Activated CD8-positive, alpha-beta T cell treated with anti-CD3 and anti-CD28 coated beads, Interleukin-2, amount 10 ng/mL, durations not matched to agents 7 days and 5 days (primary cell): Measurements from ENCODE around the gene LTK. TPM values are rescaled to one million over a fixed set of nuclear protein-coding genes. Genes with fewer than 3 reads are reported as not detected.

Experiments
- ATAC-seq: fragments of 150-1000 bp; cut with Tn5 transposase; one replicate; pipeline ENCODE4 v1.10.0; 2021; ENCODE audit warnings: moderate library complexity
- CTCF ChIA-PET: fragments of 350-600 bp; sonication (Branson Sonifier 250); formaldehyde crosslinking; loops from one replicate; lab custom pipeline; 2021; ENCODE audit warnings: antibody characterized with exemption; lab: Charles Lee
- POLR2A ChIA-PET: fragments of 350-600 bp; sonication (Branson Sonifier 250); formaldehyde crosslinking; loops from one replicate; lab custom pipeline; 2021; ENCODE audit warnings: antibody characterized with exemption; lab: Charles Lee
- DNase-seq: peaks from one replicate; pipeline ENCODE4 v3.0.0-alpha.2; 2020
- H3K27ac Mint-ChIP-seq: one replicate; pipeline ENCODE4 v1.8.0; 2021; ENCODE audit warnings: mild to moderate bottlenecking, mixed read lengths
- H3K27me3 Mint-ChIP-seq: one replicate; pipeline ENCODE4 v1.8.0; 2021; ENCODE audit warnings: low read depth, mixed read lengths
- H3K36me3 Mint-ChIP-seq: one replicate; pipeline ENCODE4 v1.8.0; 2021; ENCODE audit warnings: low read depth, mixed read lengths
- H3K4me1 Mint-ChIP-seq: one replicate; pipeline ENCODE4 v1.8.0; 2021; ENCODE audit warnings: low read depth, mixed read lengths
- H3K4me3 Mint-ChIP-seq: one replicate; pipeline ENCODE4 v1.8.0; 2021; ENCODE audit warnings: mild to moderate bottlenecking, mixed read lengths
- H3K9me3 Mint-ChIP-seq: one replicate; pipeline ENCODE4 v1.8.0; 2022; ENCODE audit warnings: mixed read lengths; ENCODE audit not compliant: insufficient read depth
- total RNA-seq, 2 experiments: library from RNA; stranded (reverse); gene quantifications; one replicate each; pipeline ENCODE4 v1.2.3, GENCODE V29; 2021

The LTK gene
- total RNA-seq, 2 experiments from 2014 or later, result 0.21 TPM

GRCh38 chr15:41523097-41523496, 9.5 kb upstream of the LTK start:
- ChIA-PET CTCF (no interaction called here), POLR2A (no interaction called here)
- Mint-ChIP-seq H3K4me3 (no peak overlapping the region), H3K9me3 (no peaks in the 10 kb centered on the region), H3K36me3 (peaks cover 10% of the 10 kb centered on the region), H3K27ac (no peak overlapping the region), H3K4me1 (no peaks in the 10 kb centered on the region), H3K27me3 (no peaks in the 10 kb centered on the region)
- no peak for ATAC-seq
- DNase-seq, result no peak

- Mint-ChIP-seq H3K4me1 (no peaks in the 10 kb centered on the region), H3K4me3 (no peak overlapping the region), H3K27ac (no peak overlapping the region), H3K36me3 (peaks cover 6% of the 10 kb centered on the region), H3K27me3 (no peaks in the 10 kb centered on the region), H3K9me3 (no peaks in the 10 kb centered on the region)
- CTCF ChIA-PET, result no interaction called here
- POLR2A ChIA-PET, result no interaction called here
- no peak for DNase-seq
- ATAC-seq, result no peak
These were observed 8.0 kb upstream of the LTK start for GRCh38 chr15:41521614-41522013.

DNA sequence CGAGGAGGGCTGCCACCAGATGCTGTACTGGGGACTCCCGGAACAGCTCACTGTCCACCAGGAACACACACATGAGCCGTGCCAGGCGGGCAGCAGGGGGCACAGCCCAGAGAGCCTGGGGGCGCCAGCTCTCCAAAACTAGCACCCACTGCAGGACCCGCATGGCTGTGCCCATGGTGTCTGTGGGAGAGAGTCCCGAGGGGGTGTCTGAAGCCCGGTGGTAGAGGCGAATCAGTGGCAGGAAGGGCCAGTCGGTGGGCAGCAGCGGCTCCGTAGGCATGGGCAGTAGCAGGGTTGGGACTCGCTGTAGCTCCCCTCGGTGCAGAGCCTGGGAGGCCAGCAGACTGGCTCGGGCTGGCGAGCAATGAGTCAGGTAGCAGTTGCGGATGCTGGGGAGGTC, 7.0 kb upstream of the LTK start:
- CTCF ChIA-PET, result no interaction called here
- ATAC-seq (no peak), DNase-seq (no peak)
- Mint-ChIP-seq H3K4me3 (no peak overlapping the region), H3K9me3 (no peaks in the 10 kb centered on the region), H3K27ac (no peak overlapping the region), H3K4me1 (no peaks in the 10 kb centered on the region), H3K36me3 (peaks cover 5% of the 10 kb centered on the region), H3K27me3 (no peaks in the 10 kb centered on the region)
- POLR2A ChIA-PET, result no interaction called here

GRCh38 chr15:41517895-41518449, 4.3 kb upstream of the LTK start:
- Mint-ChIP-seq H3K9me3 (no peaks in the 10 kb centered on the region), H3K27ac (no peak overlapping the region), H3K4me3 (no peak overlapping the region), H3K36me3 (peaks cover 2% of the 10 kb centered on the region), H3K4me1 (peaks cover 19% of the 10 kb centered on the region), H3K27me3 (peaks cover 10% of the 10 kb centered on the region)
- no peak for ATAC-seq
- ChIA-PET CTCF (no interaction called here), POLR2A (no interaction called here)
- DNase-seq, result no peak

- ChIA-PET POLR2A (no interaction called here), CTCF (interaction anchor here (1.2 kb wide), 1 partner anchor 47 kb away, joined by 4 read pairs; no protein-coding TSS in a partner anchor)
- peak overlapping the region; percentile 63 for H3K4me3 Mint-ChIP-seq
- no peak overlapping the region for H3K27ac Mint-ChIP-seq
- H3K9me3 Mint-ChIP-seq, result no peaks in the 10 kb centered on the region
- H3K4me1 Mint-ChIP-seq, result peaks cover 29% of the 10 kb centered on the region
- H3K36me3 Mint-ChIP-seq, result peaks cover 2% of the 10 kb centered on the region
- peak; percentile 46 for DNase-seq
- peaks cover 37% of the 10 kb centered on the region for H3K27me3 Mint-ChIP-seq
- ATAC-seq, result peak; percentile 43
These were observed 604 bp downstream of the LTK start for GRCh38 chr15:41512940-41513505.

- ChIA-PET POLR2A (no interaction called here), CTCF (interaction anchor here (1.2 kb wide), 1 partner anchor 47 kb away, joined by 4 read pairs; no protein-coding TSS in a partner anchor)
- Mint-ChIP-seq H3K36me3 (peaks cover 2% of the 10 kb centered on the region), H3K27me3 (peaks cover 37% of the 10 kb centered on the region), H3K9me3 (no peaks in the 10 kb centered on the region), H3K27ac (no peak overlapping the region), H3K4me1 (peaks cover 29% of the 10 kb centered on the region), H3K4me3 (peak overlapping the region; percentile 63)
- peak; percentile 25 for ATAC-seq
- DNase-seq, result no peak
These were observed 1.1 kb downstream of the LTK start for GRCh38 chr15:41512512-41512939.

DNA sequence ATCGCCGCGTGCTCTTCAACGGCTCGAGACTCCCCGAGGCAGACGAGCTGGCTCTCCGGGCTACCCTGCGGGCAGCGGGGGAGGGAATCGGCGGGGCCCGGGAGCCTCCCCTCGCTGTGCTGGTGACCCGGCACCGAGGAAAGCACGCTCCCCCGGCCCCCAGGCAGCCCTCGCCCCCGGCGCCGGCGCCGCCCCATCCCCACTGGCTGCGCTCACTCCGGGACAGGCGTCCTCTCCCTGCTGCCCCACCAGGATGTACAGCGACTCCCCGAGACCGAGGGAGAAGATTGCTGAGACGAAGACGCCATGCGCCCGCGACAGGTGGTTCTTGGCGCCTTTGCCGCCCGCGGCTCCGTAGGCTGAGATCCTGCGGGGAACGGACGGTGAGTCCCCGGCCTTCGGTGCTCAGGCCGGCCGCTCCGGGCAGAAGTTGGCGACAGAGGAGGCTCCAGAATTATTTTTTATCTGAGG, 1.7 kb downstream of the LTK start:
- H3K27me3 Mint-ChIP-seq, result peaks cover 37% of the 10 kb centered on the region
- ChIA-PET POLR2A (no interaction called here), CTCF (no interaction called here)
- H3K4me1 Mint-ChIP-seq, result peaks cover 29% of the 10 kb centered on the region
- ATAC-seq (peak; percentile 31), DNase-seq (no peak)
- H3K36me3 Mint-ChIP-seq, result peaks cover 2% of the 10 kb centered on the region
- no peaks in the 10 kb centered on the region for H3K9me3 Mint-ChIP-seq
- H3K27ac Mint-ChIP-seq, result no peak overlapping the region
- peak overlapping the region; percentile 63 for H3K4me3 Mint-ChIP-seq

DNA sequence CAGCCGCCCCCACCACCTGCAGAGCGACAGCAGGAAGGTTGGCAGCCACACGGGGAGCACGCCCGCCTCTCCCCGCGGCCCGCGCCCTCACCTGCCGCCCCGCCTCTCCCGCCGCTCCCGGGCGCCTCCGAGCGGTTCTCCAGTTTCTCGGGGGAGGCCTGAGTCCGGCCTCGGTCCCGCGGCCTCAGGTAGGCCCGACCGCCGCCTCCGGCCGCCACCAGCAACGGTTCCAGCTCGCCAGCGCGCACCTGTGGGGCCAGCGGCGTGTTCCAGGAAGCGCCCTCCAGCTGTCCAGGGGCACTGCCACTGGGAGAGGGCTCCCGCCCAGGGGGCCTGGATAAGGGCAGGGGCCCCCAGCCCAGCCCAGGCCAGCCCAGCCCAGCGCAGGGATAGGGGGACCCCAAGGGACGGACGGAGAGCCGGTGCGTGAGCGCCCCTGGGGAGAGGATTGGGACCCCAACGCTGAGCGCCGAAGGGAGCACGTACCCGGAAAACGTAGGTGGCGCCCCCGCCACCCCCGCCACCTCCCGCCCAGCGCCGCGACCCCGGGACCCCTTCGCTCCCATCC, 2.2 kb downstream of the LTK start:
- Mint-ChIP-seq H3K4me1 (peaks cover 29% of the 10 kb centered on the region), H3K36me3 (peaks cover 2% of the 10 kb centered on the region), H3K9me3 (no peaks in the 10 kb centered on the region), H3K4me3 (no peak overlapping the region), H3K27me3 (peaks cover 37% of the 10 kb centered on the region), H3K27ac (no peak overlapping the region)
- no peak for ATAC-seq
- no peak for DNase-seq
- CTCF ChIA-PET, result interaction anchor here (1.1 kb wide), 1 partner anchor 46 kb away, joined by 3 read pairs; no protein-coding TSS in a partner anchor
- POLR2A ChIA-PET, result no interaction called here

- H3K27ac Mint-ChIP-seq, result no peak overlapping the region
- H3K4me3 Mint-ChIP-seq, result no peak overlapping the region
- ChIA-PET CTCF (interaction anchor here (1.1 kb wide), 1 partner anchor 45 kb away, joined by 3 read pairs; no protein-coding TSS in a partner anchor), POLR2A (interaction anchor here (0.7 kb wide), 1 partner anchor 18 kb away, joined by 3 read pairs; no protein-coding TSS in a partner anchor)
- DNase-seq (no peak), ATAC-seq (no peak)
- H3K9me3 Mint-ChIP-seq, result no peaks in the 10 kb centered on the region
- peaks cover 29% of the 10 kb centered on the region for H3K4me1 Mint-ChIP-seq
- H3K36me3 Mint-ChIP-seq, result no peaks in the 10 kb centered on the region
- H3K27me3 Mint-ChIP-seq, result peaks cover 42% of the 10 kb centered on the region
These were observed 2.9 kb downstream of the LTK start for GRCh38 chr15:41510728-41511127.

GRCh38 chr15:41507820-41508290, 5.8 kb downstream of the LTK start:
- DNase-seq (no peak), ATAC-seq (no peak)
- ChIA-PET CTCF (interaction anchor here (1.1 to 3.6 kb wide), 3 partner anchors 15 to 43 kb away, joined by 4 to 25 read pairs (median 4); no protein-coding TSS in a partner anchor), POLR2A (no interaction called here)
- H3K27ac Mint-ChIP-seq, result no peak overlapping the region
- H3K4me1 Mint-ChIP-seq, result peaks cover 17% of the 10 kb centered on the region
- peaks cover 49% of the 10 kb centered on the region for H3K27me3 Mint-ChIP-seq
- no peaks in the 10 kb centered on the region for H3K9me3 Mint-ChIP-seq
- H3K4me3 Mint-ChIP-seq, result no peak overlapping the region
- no peaks in the 10 kb centered on the region for H3K36me3 Mint-ChIP-seq

DNA sequence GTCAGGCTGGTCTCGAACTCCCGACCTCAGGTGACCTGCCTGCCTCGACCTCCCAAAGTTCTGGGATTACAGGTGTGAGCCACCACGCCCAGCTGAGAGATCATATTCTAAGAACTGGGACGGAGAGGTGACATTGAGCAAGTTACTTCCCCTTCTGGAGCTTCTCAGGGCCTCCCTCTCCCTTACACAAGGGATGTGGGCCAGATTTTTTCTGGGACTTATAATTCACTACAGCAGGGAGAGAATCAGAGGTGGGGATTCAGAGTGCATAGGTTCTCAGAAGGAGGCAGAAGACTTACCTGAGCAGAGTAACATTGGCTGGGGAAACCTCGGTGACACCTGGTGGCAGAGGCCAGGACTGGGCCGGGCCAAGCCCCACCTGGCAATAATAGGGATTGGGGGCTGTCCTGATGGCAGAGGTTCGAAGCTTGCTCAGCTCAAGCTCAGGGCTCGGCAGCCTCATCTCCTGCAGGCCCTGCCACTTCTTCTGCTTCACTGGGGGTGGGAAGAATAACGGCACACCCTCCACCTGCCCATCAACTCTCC, 6.8 kb downstream of the LTK start:
- Mint-ChIP-seq H3K9me3 (no peaks in the 10 kb centered on the region), H3K4me1 (peaks cover 18% of the 10 kb centered on the region), H3K4me3 (no peak overlapping the region), H3K27ac (no peak overlapping the region), H3K27me3 (peaks cover 48% of the 10 kb centered on the region), H3K36me3 (no peaks in the 10 kb centered on the region)
- ATAC-seq (no peak), DNase-seq (no peak)
- ChIA-PET POLR2A (interaction anchor here (1.3 kb wide), 1 partner anchor 14 kb away, joined by 3 read pairs; no protein-coding TSS in a partner anchor), CTCF (interaction anchor here (1.1 to 3.6 kb wide), 4 partner anchors 14 to 42 kb away, joined by 3 to 25 read pairs (median 4); no protein-coding TSS in a partner anchor)
